ENCODE results near the gene HARBI1. TPM values are rescaled to one million over a fixed set of nuclear protein-coding genes. Genes with fewer than 3 reads are reported as not detected.

Gene HARBI1
- polyA plus RNA-seq, 1 of the 3 experiments (the other 2 are of a cell fraction): 2.4 TPM

- peaks cover 11% of the 10 kb centered on the region for H3F3A ChIP-seq (replicated peaks; ENCODE audit: insufficient read depth)
- H3K27me3 ChIP-seq (ENCODE audit: insufficient read depth): no peaks in the 10 kb centered on the region
- WGBS (ENCODE audit: low lambda C conversion rate): 84% methylated on average over 4 of the region's 4 CpGs
- H3K9ac ChIP-seq: no peak overlapping the region
- no peak overlapping the region for H3K4me3 ChIP-seq (ENCODE audit: low read depth in 2 of 2, low read length in 1 of 2)
- H3K36me3 ChIP-seq (replicated peaks in 1 of 2; ENCODE audit: control insufficient read depth in 1 of 2, insufficient read depth in 2 of 2, low read length in 1 of 2): peaks cover 22 to 57% of the 10 kb centered on the region in 2 experiments
- no peaks in the 10 kb centered on the region for H4K20me1 ChIP-seq (ENCODE audit: insufficient read depth)
- H3K9me3 ChIP-seq: no peaks in the 10 kb centered on the region
- peak overlapping the region; percentile 7 to 24; a peak in 2 of 4 replicates for H3K27ac ChIP-seq (ENCODE audit: low read depth in 2 of 2, low read length in 1 of 2)
- no peak overlapping the region for H3K4me2 ChIP-seq
- TF ChIP-seq SIN3A (IDR thresholded peaks at IDR 0.05; ENCODE audit: borderline replicate concordance, low read depth, low read length): no peak
- TF ChIP-seq GABPA (IDR thresholded peaks at IDR 0.05; ENCODE audit: low read depth): no peak
- TF ChIP-seq POLR2AphosphoS5 (IDR thresholded peaks at IDR 0.05; ENCODE audit: low read depth, low read length): no peak
- no peak for TF ChIP-seq USF2 (IDR thresholded peaks at IDR 0.05; ENCODE audit: borderline replicate concordance, low read depth, low read length)
- no peak for TF ChIP-seq EZH2phosphoT487 (IDR thresholded peaks at IDR 0.05; ENCODE audit: borderline replicate concordance, low read depth)
- no peak for TF ChIP-seq TAF1 (IDR thresholded peaks at IDR 0.05; ENCODE audit: borderline replicate concordance, low read depth, low read length)
- no peak for TF ChIP-seq RCOR1 (IDR thresholded peaks at IDR 0.05; ENCODE audit: low read length)
- no peak for TF ChIP-seq ZBTB33 (IDR thresholded peaks at IDR 0.05; ENCODE audit: borderline replicate concordance, low read depth)
- TF ChIP-seq NRF1 (IDR thresholded peaks at IDR 0.05; ENCODE audit: low read depth, low read length): no peak
- TF ChIP-seq CTCF (IDR thresholded peaks at IDR 0.05): no peak
- TF ChIP-seq GATA2 (CRISPR knock-in tag; IDR thresholded peaks at IDR 0.05): no peak
- no peak for TF ChIP-seq SMC3 (IDR thresholded peaks at IDR 0.05; ENCODE audit: low read depth, low read length)
- TF ChIP-seq, protein P1, sequence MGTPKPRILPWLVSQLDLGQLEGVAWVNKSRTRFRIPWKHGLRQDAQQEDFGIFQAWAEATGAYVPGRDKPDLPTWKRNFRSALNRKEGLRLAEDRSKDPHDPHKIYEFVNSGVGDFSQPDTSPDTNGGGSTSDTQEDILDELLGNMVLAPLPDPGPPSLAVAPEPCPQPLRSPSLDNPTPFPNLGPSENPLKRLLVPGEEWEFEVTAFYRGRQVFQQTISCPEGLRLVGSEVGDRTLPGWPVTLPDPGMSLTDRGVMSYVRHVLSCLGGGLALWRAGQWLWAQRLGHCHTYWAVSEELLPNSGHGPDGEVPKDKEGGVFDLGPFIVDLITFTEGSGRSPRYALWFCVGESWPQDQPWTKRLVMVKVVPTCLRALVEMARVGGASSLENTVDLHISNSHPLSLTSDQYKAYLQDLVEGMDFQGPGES (IDR thresholded peaks at IDR 0.05; ENCODE audit: low read depth, low read length): no peak
- TF ChIP-seq MXI1 (IDR thresholded peaks at IDR 0.05; ENCODE audit: low read depth, low read length): no peak
- no peak for TF ChIP-seq CHD2 (IDR thresholded peaks at IDR 0.05; ENCODE audit: low read length, partially characterized antibody)
- no peak for TF ChIP-seq JUND (IDR thresholded peaks at IDR 0.05)
- TF ChIP-seq RFX5 (IDR thresholded peaks at IDR 0.05; ENCODE audit: low read length): no peak
- no peak for TF ChIP-seq EP300 (IDR thresholded peaks at IDR 0.05; ENCODE audit: borderline replicate concordance in 1 of 2, low read depth in 1 of 2, low read length in 1 of 2)
- TF ChIP-seq MEF2A (IDR thresholded peaks at IDR 0.05; ENCODE audit: borderline replicate concordance, low read depth): no peak
- CTCF ChIA-PET: no interaction called here
- no peak for DNase-seq
- no peaks in the 10 kb centered on the region for H3K79me2 ChIP-seq (ENCODE audit: insufficient read depth)
- POLR2A ChIA-PET: no interaction called here
- H3K4me1 ChIP-seq (ENCODE audit: control insufficient read depth in 1 of 2, insufficient read depth in 2 of 2, low read depth in 1 of 2, low read length in 1 of 2): peaks cover 0 to 11% of the 10 kb centered on the region in 2 experiments; a peak in 1 of 4 replicates
- H3K9me2 ChIP-seq: no peaks in the 10 kb centered on the region
- no peak overlapping the region for H2AFZ ChIP-seq (ENCODE audit: low read depth)
These were observed 41.2 kb upstream of the HARBI1 start for GRCh38 chr11:46658259-46658658.

All from SK-N-SH (cell line).